OCI-LY7 (cell line): Measurements from ENCODE around the gene MTERF4. TPM values are rescaled to one million over a fixed set of nuclear protein-coding genes. Genes with fewer than 3 reads are reported as not detected.

Experiments
- BruUV-seq: library from RNA; stranded (reverse); fragments of 400-500 nt; replicated peaks from 2 replicates; lab custom pipeline; 2021; lab: Mats Ljungman, UMichigan
- CTCF ChIA-PET: fragments of 300-600 bp; sonication (Branson Sonifier 250); formaldehyde crosslinking; loops from one replicate; lab custom pipeline; 2022; ENCODE audit warnings: antibody characterized with exemption; ENCODE audit not compliant: unreplicated experiment; lab: Charles Lee
- POLR2A ChIA-PET: fragments of 300-600 bp; sonication (Branson Sonifier 250); formaldehyde crosslinking; loops from one replicate; lab custom pipeline; 2022; ENCODE audit warnings: antibody characterized with exemption; lab: Charles Lee
- DNase-seq: peaks from one replicate; pipeline ENCODE4 v3.0.0-alpha.2; 2015; ENCODE audit warnings: low spot score
- H2AFZ ChIP-seq: fragments of 200-600 bp; sonication (generic), shearing (Covaris generic); 2 replicates; pipeline ENCODE4 v1.6.1; 2014; ENCODE audit warnings: mild to moderate bottlenecking, antibody characterized with exemption, low read length, moderate library complexity
- H3K27ac ChIP-seq: fragments of 200-600 bp; sonication (generic); 2 replicates; pipeline ENCODE4 v1.5.1; 2014; ENCODE audit warnings: mixed run types, low read depth, mild to moderate bottlenecking, moderate library complexity, low read length, inconsistent platforms; ENCODE audit not compliant: poor library complexity, severe bottlenecking
- H3K36me3 ChIP-seq: fragments of 200-600 bp; sonication (generic); 2 replicates; pipeline ENCODE4 v1.6.1; 2014; ENCODE audit warnings: mild to moderate bottlenecking, antibody characterized with exemption, low read length, moderate library complexity, mixed read lengths; ENCODE audit not compliant: insufficient read depth
- H3K4me1 ChIP-seq: fragments of 200-600 bp; sonication (generic); 2 replicates; pipeline ENCODE4 v1.5.1; 2014; ENCODE audit warnings: mild to moderate bottlenecking, low read length; ENCODE audit not compliant: insufficient read depth, poor library complexity, severe bottlenecking
- H3K4me2 ChIP-seq: fragments of 200-600 bp; sonication (generic); 2 replicates; pipeline ENCODE4 v1.6.1; 2014; ENCODE audit warnings: mild to moderate bottlenecking, low read length
- H3K4me3 ChIP-seq: fragments of 200-600 bp; sonication (generic); 2 replicates; pipeline ENCODE4 v1.5.1; 2014; ENCODE audit warnings: mild to moderate bottlenecking, low read depth, low read length; ENCODE audit not compliant: poor library complexity, severe bottlenecking
- H3K79me2 ChIP-seq: fragments of 200-600 bp; sonication (generic); 2 replicates; pipeline ENCODE4 v1.6.1; 2016; ENCODE audit warnings: low read depth, mild to moderate bottlenecking, low read length, moderate library complexity, mixed read lengths; ENCODE audit not compliant: insufficient read depth
- H3K9me2 ChIP-seq: fragments of 200-600 bp; sonication (generic); 2 replicates; pipeline ENCODE4 v1.6.1; 2016; ENCODE audit warnings: mild to moderate bottlenecking, low read length, mixed read lengths; ENCODE audit not compliant: insufficient read depth
- H3K9me3 ChIP-seq: fragments of 200-600 bp; sonication (generic); 2 replicates; pipeline ENCODE4 v1.6.1; 2014; ENCODE audit warnings: mild to moderate bottlenecking, mixed run types, low read length, mixed read lengths
- H4K20me1 ChIP-seq: fragments of 200-600 bp; sonication (generic); 2 replicates; pipeline ENCODE4 v1.6.1; 2014; ENCODE audit warnings: mild to moderate bottlenecking, antibody characterized with exemption, low read length, moderate library complexity, mixed read lengths; ENCODE audit not compliant: insufficient read depth
- CTCF ChIP-seq: fragments of 200-600 bp; sonication (generic); conservative IDR thresholded peaks from 2 replicates; pipeline ENCODE4 v1.5.1; 2014; ENCODE audit warnings: mild to moderate bottlenecking, antibody characterized with exemption, low read length, moderate library complexity, mixed read lengths
- EZH2phosphoT487 ChIP-seq: fragments of 200-600 bp; sonication (generic); IDR thresholded peaks from 2 replicates; pipeline ENCODE4 v1.6.1; 2018; ENCODE audit warnings: low read depth, borderline replicate concordance, mild to moderate bottlenecking, mixed run types, antibody characterized with exemption, low read length, moderate library complexity, mixed read lengths
- intact Hi-C: fragments of 100-400 bp; cut with micrococcal nuclease; formaldehyde crosslinking; loops from one replicate; pipeline ENCODE4 v1.10.0; 2022; ENCODE audit not compliant: unreplicated experiment
- total RNA-seq, 2 experiments: library from RNA; depleted of rRNA in 1 of 2; stranded (reverse); fragments of >200 nt in 1 of 2; shearing (Covaris generic) in 1 of 2; gene quantifications; 2 replicates each; pipeline ENCODE4 v1.2.3, GENCODE V29; 2014 to 2022

The MTERF4 gene
- total RNA-seq, 2 experiments from 2014 or later, result 48.2 to 58.9 TPM

GRCh38 chr2:241132538-241133435 lies 30.7 kb upstream of the MTERF4 start:
- Histone ChIP-seq H3K36me3 (peaks cover 48% of the 10 kb centered on the region), H3K4me1 (no peaks in the 10 kb centered on the region), H3K79me2 (no peaks in the 10 kb centered on the region), H3K27ac (no peak overlapping the region), H3K4me2 (no peak overlapping the region), H4K20me1 (no peaks in the 10 kb centered on the region), H3K9me3 (no peaks in the 10 kb centered on the region), H3K9me2 (no peaks in the 10 kb centered on the region), H2AFZ (no peak overlapping the region), H3K4me3 (no peak overlapping the region)
- no peak for DNase-seq
- BruUV-seq, result no TSS peak
- ChIA-PET POLR2A (interaction anchor here (0.5 to 0.7 kb wide), 2 partner anchors 20 to 174 kb away, joined by 4 to 5 read pairs; no protein-coding TSS in a partner anchor), CTCF (no interaction called here)
- TF ChIP-seq CTCF (no peak), EZH2phosphoT487 (no peak)
- intact Hi-C loops, result no loop called here

DNA sequence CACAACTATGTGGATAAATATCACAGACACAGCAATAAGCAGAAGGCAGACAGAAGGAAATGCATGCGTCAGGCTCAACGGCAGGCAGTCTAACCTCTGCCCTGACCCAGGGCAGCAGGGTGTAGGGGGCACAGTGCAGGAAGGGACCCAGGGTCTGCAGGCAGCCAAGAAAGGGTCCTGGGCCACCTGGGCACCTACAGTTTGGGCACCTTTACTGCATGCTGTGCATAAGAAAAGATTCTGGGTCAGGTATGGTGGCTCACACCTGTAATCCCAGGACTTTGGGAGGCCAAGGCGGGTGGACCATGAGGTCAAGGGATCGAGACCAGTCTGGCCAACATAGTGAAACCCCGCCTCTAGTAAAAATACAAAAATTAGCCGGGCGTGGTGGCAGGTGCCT lies 29.4 kb upstream of the MTERF4 start:
- ChIA-PET CTCF (no interaction called here), POLR2A (interaction anchor here (0.6 kb wide), 1 partner anchor 11 kb away, joined by 3 read pairs; no protein-coding TSS in a partner anchor)
- DNase-seq, result no peak
- no peaks in the 10 kb centered on the region for H3K4me1 ChIP-seq
- no peak overlapping the region for H3K4me3 ChIP-seq
- no peaks in the 10 kb centered on the region for H3K9me2 ChIP-seq
- intact Hi-C loops, result no loop called here
- no peak overlapping the region for H2AFZ ChIP-seq
- H3K36me3 ChIP-seq, result peaks cover 50% of the 10 kb centered on the region
- H4K20me1 ChIP-seq, result no peaks in the 10 kb centered on the region
- no peak overlapping the region for H3K27ac ChIP-seq
- H3K9me3 ChIP-seq, result no peaks in the 10 kb centered on the region
- no TSS peak for BruUV-seq
- H3K79me2 ChIP-seq, result no peaks in the 10 kb centered on the region
- TF ChIP-seq EZH2phosphoT487 (no peak), CTCF (no peak)
- H3K4me2 ChIP-seq, result no peak overlapping the region

- no peaks in the 10 kb centered on the region for H3K4me1 ChIP-seq
- CTCF ChIA-PET, result no interaction called here
- no peak for DNase-seq
- TF ChIP-seq EZH2phosphoT487 (no peak), CTCF (no peak)
- BruUV-seq, result no TSS peak
- H3K4me3 ChIP-seq, result no peak overlapping the region
- no peaks in the 10 kb centered on the region for H4K20me1 ChIP-seq
- peaks cover 48% of the 10 kb centered on the region for H3K36me3 ChIP-seq
- intact Hi-C loops, result no loop called here
- H3K27ac ChIP-seq, result no peak overlapping the region
- POLR2A ChIA-PET, result no interaction called here
- H2AFZ ChIP-seq, result no peak overlapping the region
- H3K9me3 ChIP-seq, result no peaks in the 10 kb centered on the region
- no peaks in the 10 kb centered on the region for H3K79me2 ChIP-seq
- no peaks in the 10 kb centered on the region for H3K9me2 ChIP-seq
- no peak overlapping the region for H3K4me2 ChIP-seq
Measured at GRCh38 chr2:241130316-241130715, 28.2 kb upstream of the MTERF4 start.
